NCI-H146 treated with DMSO at 0.1 percent for 48 hours (cell line): Measurements from ENCODE around the gene FRG2C.
"Not testable (repeated sequence)": the region's sequence is repeated elsewhere in the genome, so short reads cannot be mapped to it uniquely, and the experiment has no call there.

Experiments
- DNase-seq: peaks from one replicate; lab custom pipeline; 2025; ENCODE audit not compliant: unreplicated experiment; lab: John Stamatoyannopoulos, UW

The FRG2C gene

GRCh38 chr3:75664028-75664427, at the start of gene FRG2C:
Gene FRG2C, plus strand, starts transcription at chr3:75664328. Its CDS starts 52 bp downstream, at chr3:75664380.
- not testable (repeated sequence) for DNase-seq

- not testable (repeated sequence) for DNase-seq
These were observed 45.3 kb upstream of the FRG2C start for GRCh38 chr3:75618666-75619305.

GRCh38 chr3:75619481-75620031, 44.6 kb upstream of the FRG2C start:
- DNase-seq: not testable (repeated sequence)

GRCh38 chr3:75621772-75622171, 42.4 kb upstream of the FRG2C start:
- not testable (repeated sequence) for DNase-seq

GRCh38 chr3:75623656-75624055, 40.5 kb upstream of the FRG2C start:
- DNase-seq: not testable (repeated sequence)

- not testable (repeated sequence) for DNase-seq
These were observed 33.1 kb upstream of the FRG2C start for GRCh38 chr3:75630887-75631535.

- no peak for DNase-seq
These were observed 32.6 kb upstream of the FRG2C start for GRCh38 chr3:75631541-75631940.

- DNase-seq: not testable (repeated sequence)
These were observed 25.2 kb upstream of the FRG2C start for GRCh38 chr3:75638947-75639346.

- not testable (repeated sequence) for DNase-seq
These were observed 23.0 kb upstream of the FRG2C start for GRCh38 chr3:75641107-75641517.

GRCh38 chr3:75643031-75643800, 20.9 kb upstream of the FRG2C start:
- not testable (repeated sequence) for DNase-seq

GRCh38 chr3:75645548-75645947, 18.6 kb upstream of the FRG2C start:
- DNase-seq: not testable (repeated sequence)

- no peak for DNase-seq
These were observed 13.9 kb upstream of the FRG2C start for GRCh38 chr3:75650191-75650590.

- not testable (repeated sequence) for DNase-seq
These were observed 8.8 kb upstream of the FRG2C start for GRCh38 chr3:75655101-75655904.

- not testable (repeated sequence) for DNase-seq
These were observed 8.2 kb upstream of the FRG2C start for GRCh38 chr3:75655956-75656355.

GRCh38 chr3:75658411-75659107, 5.6 kb upstream of the FRG2C start:
- not testable (repeated sequence) for DNase-seq

- not testable (repeated sequence) for DNase-seq
These were observed 5.1 kb upstream of the FRG2C start for GRCh38 chr3:75659108-75659433.

GRCh38 chr3:75665626-75666025, 1.5 kb downstream of the FRG2C start:
- not testable (repeated sequence) for DNase-seq

GRCh38 chr3:75667757-75668701, 3.9 kb downstream of the FRG2C start:
- not testable (repeated sequence) for DNase-seq

GRCh38 chr3:75668759-75669347, 4.7 kb downstream of the FRG2C start:
- DNase-seq: not testable (repeated sequence)
